Erythroblast (primary cell): ENCODE results near the gene REL.

Experiments
- GATA1 ChIP-seq: IDR thresholded peaks from 2 replicates; pipeline ENCODE4 v1.6.1; 2011; ENCODE audit warnings: low read depth, mild to moderate bottlenecking, control low read depth, low read length, moderate library complexity
- POLR2A ChIP-seq: IDR thresholded peaks from 2 replicates; pipeline ENCODE4 v1.6.1; 2011; ENCODE audit warnings: mild to moderate bottlenecking, low read length

GRCh38 chr2:60852282-60852860 is 29.0 kb upstream of the REL start:
- TF ChIP-seq POLR2A (no peak), GATA1 (no peak)
